GM12872 (cell line): ENCODE results near the gene FAM13B.

Experiments used
- CTCF ChIP-seq: IDR thresholded peaks from 3 replicates; pipeline ENCODE4 v1.5.1; 2011; ENCODE audit warnings: low read depth, mild to moderate bottlenecking, low read length, moderate library complexity; ENCODE audit not compliant: insufficient read depth

The FAM13B gene

GRCh38 chr5:138037907-138038633, 5.2 kb upstream of the FAM13B start:
- TF ChIP-seq CTCF, result no peak

GRCh38 chr5:138037271-138037670, 4.4 kb upstream of the FAM13B start:
- no peak for TF ChIP-seq CTCF

GRCh38 chr5:138035605-138036537, 3.0 kb upstream of the FAM13B start:
- peak; percentile 82 for TF ChIP-seq CTCF

GRCh38 chr5:138033907-138034306, 1.0 kb upstream of the FAM13B start:
- no peak for TF ChIP-seq CTCF

- no peak for TF ChIP-seq CTCF
Measured at GRCh38 chr5:138033386-138033808, 518 bp upstream of the FAM13B start.

- TF ChIP-seq CTCF, result no peak
Measured at GRCh38 chr5:138032028-138032571, 779 bp downstream of the FAM13B start.

- TF ChIP-seq CTCF, result no peak
Measured at GRCh38 chr5:138029944-138030343, 2.9 kb downstream of the FAM13B start.
